ENCODE measurements around the gene FAM83D.

Gene FAM83D

GRCh38 chr20:38926142-38926933 is at the start of gene FAM83D:
Gene FAM83D, plus strand, starts transcription at chr20:38926417. Its CDS starts 26 bp downstream, at chr20:38926443.
- H3K4me3 ChIP-seq (ENCODE audit: low read depth, low read length), result peak within 1 kb of the TSS; percentile 85
- no peak for TF ChIP-seq CTCF (IDR thresholded peaks at IDR 0.05; ENCODE audit: borderline replicate concordance, insufficient read depth, low read depth, low read length)

- no peak overlapping the region for H3K4me3 ChIP-seq (ENCODE audit: low read depth, low read length)
- TF ChIP-seq CTCF (IDR thresholded peaks at IDR 0.05; ENCODE audit: borderline replicate concordance, insufficient read depth, low read depth, low read length), result no peak
Measured at GRCh38 chr20:38877483-38877882, 48.7 kb upstream of the FAM83D start.

- TF ChIP-seq CTCF (IDR thresholded peaks at IDR 0.05; ENCODE audit: borderline replicate concordance, insufficient read depth, low read depth, low read length), result no peak
- no peak overlapping the region for H3K4me3 ChIP-seq (ENCODE audit: low read depth, low read length)
Measured at GRCh38 chr20:38878866-38879265, 47.4 kb upstream of the FAM83D start.

GRCh38 chr20:38880952-38881735 is 45.1 kb upstream of the FAM83D start:
- H3K4me3 ChIP-seq (ENCODE audit: low read depth, low read length), result no peak overlapping the region
- TF ChIP-seq CTCF (IDR thresholded peaks at IDR 0.05; ENCODE audit: borderline replicate concordance, insufficient read depth, low read depth, low read length), result no peak

- H3K4me3 ChIP-seq (ENCODE audit: low read depth, low read length), result no peak overlapping the region
- TF ChIP-seq CTCF (IDR thresholded peaks at IDR 0.05; ENCODE audit: borderline replicate concordance, insufficient read depth, low read depth, low read length), result no peak
Measured at GRCh38 chr20:38881806-38882440, 44.3 kb upstream of the FAM83D start.

- TF ChIP-seq CTCF (IDR thresholded peaks at IDR 0.05; ENCODE audit: borderline replicate concordance, insufficient read depth, low read depth, low read length), result no peak
- H3K4me3 ChIP-seq (ENCODE audit: low read depth, low read length), result no peak overlapping the region
Measured at GRCh38 chr20:38882600-38882999, 43.6 kb upstream of the FAM83D start.

All from GM12875 (cell line).